Endothelial cell (in vitro differentiated cells): Measurements from ENCODE around the gene VEGFA. TPM values are rescaled to one million over a fixed set of nuclear protein-coding genes. Genes with fewer than 3 reads are reported as not detected.

Experiments used
- DNase-seq: peaks from one replicate; pipeline ENCODE4 v3.0.0; 2021; ENCODE audit warnings: low spot score
- H3K27ac Mint-ChIP-seq: one replicate; pipeline ENCODE4 v1.8.0; 2021; ENCODE audit warnings: mixed read lengths, inconsistent platforms; ENCODE audit not compliant: unreplicated experiment
- H3K27me3 Mint-ChIP-seq: one replicate; pipeline ENCODE4 v1.8.0; 2021; ENCODE audit warnings: mild to moderate bottlenecking, moderate library complexity, mixed read lengths, inconsistent platforms; ENCODE audit not compliant: unreplicated experiment
- H3K36me3 Mint-ChIP-seq: one replicate; pipeline ENCODE4 v1.8.0; 2021; ENCODE audit warnings: mild to moderate bottlenecking, low read depth, mixed read lengths, inconsistent platforms; ENCODE audit not compliant: unreplicated experiment
- H3K4me1 Mint-ChIP-seq: one replicate; pipeline ENCODE4 v1.8.0; 2021; ENCODE audit warnings: mild to moderate bottlenecking, mixed read lengths, inconsistent platforms; ENCODE audit not compliant: unreplicated experiment
- H3K4me3 Mint-ChIP-seq: one replicate; pipeline ENCODE4 v1.8.0; 2021; ENCODE audit warnings: mild to moderate bottlenecking, mixed read lengths, inconsistent platforms; ENCODE audit not compliant: unreplicated experiment
- H3K9me3 Mint-ChIP-seq: one replicate; pipeline ENCODE4 v1.8.0; 2021; ENCODE audit warnings: mixed read lengths, inconsistent platforms; ENCODE audit not compliant: unreplicated experiment
- CTCF ChIP-seq: fragments of 200-600 bp; sonication (generic); IDR thresholded peaks from one replicate; pipeline ENCODE4 v1.5.0; 2021; ENCODE audit warnings: antibody characterized with exemption; ENCODE audit not compliant: unreplicated experiment
- total RNA-seq: library from RNA; stranded (reverse); fragmentation: NEBNext Ultra II Directional; extraction: Animal tissue kit (Norgen Biotek cat#: 25700); gene quantifications from one replicate; pipeline ENCODE4 v1.2.1, GENCODE V29; 2021; ENCODE audit not compliant: unreplicated experiment

VEGFA gene
- total RNA-seq, 1 donor from 2014 or later: 3.5 TPM

- no peak overlapping the region for H3K27ac Mint-ChIP-seq
- no peaks in the 10 kb centered on the region for H3K4me1 Mint-ChIP-seq
- no peak for DNase-seq
- TF ChIP-seq CTCF: no peak
- H3K4me3 Mint-ChIP-seq: no peak overlapping the region
- H3K36me3 Mint-ChIP-seq: no peaks in the 10 kb centered on the region
- H3K27me3 Mint-ChIP-seq: no peaks in the 10 kb centered on the region
- no peaks in the 10 kb centered on the region for H3K9me3 Mint-ChIP-seq
These were observed 40.5 kb upstream of the VEGFA start for GRCh38 chr6:43729537-43729936.

- DNase-seq: no peak
- Mint-ChIP-seq H3K27ac (no peak overlapping the region), H3K4me1 (no peaks in the 10 kb centered on the region), H3K9me3 (no peaks in the 10 kb centered on the region), H3K4me3 (no peak overlapping the region), H3K27me3 (no peaks in the 10 kb centered on the region), H3K36me3 (no peaks in the 10 kb centered on the region)
- no peak for TF ChIP-seq CTCF
These were observed 39.4 kb upstream of the VEGFA start for GRCh38 chr6:43730634-43731033.

GRCh38 chr6:43733471-43734293 is 36.3 kb upstream of the VEGFA start:
- Mint-ChIP-seq H3K27ac (no peak overlapping the region), H3K27me3 (peaks cover 4% of the 10 kb centered on the region)

GRCh38 chr6:43734294-43734665 is 35.7 kb upstream of the VEGFA start:
- DNase-seq: no peak
- H3K9me3 Mint-ChIP-seq: no peaks in the 10 kb centered on the region
- peaks cover 2% of the 10 kb centered on the region for H3K36me3 Mint-ChIP-seq
- peaks cover 3% of the 10 kb centered on the region for H3K4me1 Mint-ChIP-seq
- TF ChIP-seq CTCF: no peak
- no peak overlapping the region for H3K27ac Mint-ChIP-seq
- no peak overlapping the region for H3K4me3 Mint-ChIP-seq
- peaks cover 4% of the 10 kb centered on the region for H3K27me3 Mint-ChIP-seq

More at GRCh38 chr6:43733471-43734293, 36.3 kb upstream of the VEGFA start:
- H3K9me3 Mint-ChIP-seq: no peaks in the 10 kb centered on the region
- DNase-seq: no peak
- H3K4me1 Mint-ChIP-seq: peaks cover 3% of the 10 kb centered on the region
- no peaks in the 10 kb centered on the region for H3K36me3 Mint-ChIP-seq
- no peak for TF ChIP-seq CTCF
- H3K4me3 Mint-ChIP-seq: no peak overlapping the region

GRCh38 chr6:43735642-43736199 is 34.3 kb upstream of the VEGFA start:
- Mint-ChIP-seq H3K27ac (no peak overlapping the region), H3K36me3 (peaks cover 3% of the 10 kb centered on the region), H3K4me3 (no peak overlapping the region), H3K27me3 (peaks cover 4% of the 10 kb centered on the region), H3K9me3 (no peaks in the 10 kb centered on the region), H3K4me1 (peaks cover 3% of the 10 kb centered on the region)
- DNase-seq: no peak
- no peak for TF ChIP-seq CTCF
